HL-60 (cell line): ENCODE data around the gene CHFR.

Source experiments
- DNase-seq, 2 experiments: peaks; one replicate each; pipeline ENCODE4 v3.0.0-alpha.2; 2010 to 2020; ENCODE audit warnings: low read depth in 1 of 2, low spot score in 1 of 2
- H3K27ac ChIP-seq: fragments of 250-450 bp; sonication (Bioruptor Pico); replicated peaks from 2 replicates; pipeline ENCODE4 v1.5.1; 2020; ENCODE audit warnings: mild to moderate bottlenecking, moderate library complexity
- H3K27me3 ChIP-seq: fragments of 250-450 bp; sonication (Bioruptor Pico); 2 replicates; pipeline ENCODE4 v1.5.1; 2021; ENCODE audit warnings: mild to moderate bottlenecking, moderate library complexity; ENCODE audit not compliant: insufficient read depth, poor library complexity, severe bottlenecking
- H3K4me3 ChIP-seq: replicated peaks from 2 replicates; pipeline ENCODE4 v1.5.1; 2011; ENCODE audit warnings: mild to moderate bottlenecking, control low read depth, low read length; ENCODE audit not compliant: insufficient read depth
- GABPA ChIP-seq: IDR thresholded peaks from 2 replicates; pipeline ENCODE4 v1.6.1; 2012; ENCODE audit warnings: low read depth
- POLR2AphosphoS5 ChIP-seq: IDR thresholded peaks from 2 replicates; pipeline ENCODE4 v1.6.1; 2012; ENCODE audit warnings: low read depth
- SPI1 ChIP-seq: IDR thresholded peaks from 2 replicates; pipeline ENCODE4 v1.6.1; 2012; ENCODE audit warnings: low read depth, mild to moderate bottlenecking, borderline replicate concordance
- TF ChIP-seq, protein P1 (sequence below): IDR thresholded peaks from 2 replicates; pipeline ENCODE4 v1.6.1; 2012; ENCODE audit warnings: low read depth; ENCODE audit not compliant: insufficient replicate concordance
- TF ChIP-seq, protein P2 (sequence below): IDR thresholded peaks from one replicate; pipeline ENCODE4 v1.5.1; 2011; ENCODE audit warnings: low read length, control low read depth, inconsistent platforms; ENCODE audit not compliant: insufficient read depth

Gene CHFR

DNA sequence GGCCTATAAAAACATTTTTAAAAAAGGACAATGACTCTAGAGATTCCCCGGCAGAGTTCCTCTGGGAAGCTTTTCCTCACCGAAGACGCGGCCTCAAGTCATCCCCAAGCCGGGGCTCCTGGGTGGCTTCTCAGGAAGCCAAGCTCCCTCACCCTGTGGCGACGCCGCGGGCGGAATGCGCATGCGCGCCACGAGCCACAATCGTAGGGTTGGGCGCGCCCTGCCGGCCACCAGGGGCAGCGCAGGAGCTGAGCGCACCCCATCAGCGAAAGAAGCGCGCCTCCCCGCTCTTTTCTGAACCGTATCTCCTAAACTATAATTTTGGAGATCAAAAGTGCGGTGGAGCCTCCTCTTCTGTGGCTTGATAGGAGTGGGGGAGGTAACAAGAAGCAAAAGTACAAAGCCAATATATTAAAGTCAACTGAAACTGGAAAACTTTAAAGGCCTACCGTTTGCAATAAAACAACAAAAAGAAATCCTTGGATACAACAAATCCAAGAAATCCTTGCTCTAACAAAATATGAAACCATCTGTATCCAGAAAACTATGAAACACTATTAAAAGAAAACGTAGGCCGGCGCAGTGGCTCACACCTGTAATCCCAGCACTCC is 17.4 kb upstream of the CHFR start:
- Histone ChIP-seq H3K4me3 (no peak overlapping the region), H3K27me3 (peaks cover 5% of the 10 kb centered on the region), H3K27ac (no peak overlapping the region)
- TF ChIP-seq SPI1 (no peak), GABPA (no peak), POLR2AphosphoS5 (no peak)
- TF ChIP-seq, protein P1, sequence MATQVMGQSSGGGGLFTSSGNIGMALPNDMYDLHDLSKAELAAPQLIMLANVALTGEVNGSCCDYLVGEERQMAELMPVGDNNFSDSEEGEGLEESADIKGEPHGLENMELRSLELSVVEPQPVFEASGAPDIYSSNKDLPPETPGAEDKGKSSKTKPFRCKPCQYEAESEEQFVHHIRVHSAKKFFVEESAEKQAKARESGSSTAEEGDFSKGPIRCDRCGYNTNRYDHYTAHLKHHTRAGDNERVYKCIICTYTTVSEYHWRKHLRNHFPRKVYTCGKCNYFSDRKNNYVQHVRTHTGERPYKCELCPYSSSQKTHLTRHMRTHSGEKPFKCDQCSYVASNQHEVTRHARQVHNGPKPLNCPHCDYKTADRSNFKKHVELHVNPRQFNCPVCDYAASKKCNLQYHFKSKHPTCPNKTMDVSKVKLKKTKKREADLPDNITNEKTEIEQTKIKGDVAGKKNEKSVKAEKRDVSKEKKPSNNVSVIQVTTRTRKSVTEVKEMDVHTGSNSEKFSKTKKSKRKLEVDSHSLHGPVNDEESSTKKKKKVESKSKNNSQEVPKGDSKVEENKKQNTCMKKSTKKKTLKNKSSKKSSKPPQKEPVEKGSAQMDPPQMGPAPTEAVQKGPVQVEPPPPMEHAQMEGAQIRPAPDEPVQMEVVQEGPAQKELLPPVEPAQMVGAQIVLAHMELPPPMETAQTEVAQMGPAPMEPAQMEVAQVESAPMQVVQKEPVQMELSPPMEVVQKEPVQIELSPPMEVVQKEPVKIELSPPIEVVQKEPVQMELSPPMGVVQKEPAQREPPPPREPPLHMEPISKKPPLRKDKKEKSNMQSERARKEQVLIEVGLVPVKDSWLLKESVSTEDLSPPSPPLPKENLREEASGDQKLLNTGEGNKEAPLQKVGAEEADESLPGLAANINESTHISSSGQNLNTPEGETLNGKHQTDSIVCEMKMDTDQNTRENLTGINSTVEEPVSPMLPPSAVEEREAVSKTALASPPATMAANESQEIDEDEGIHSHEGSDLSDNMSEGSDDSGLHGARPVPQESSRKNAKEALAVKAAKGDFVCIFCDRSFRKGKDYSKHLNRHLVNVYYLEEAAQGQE, result no peak
- TF ChIP-seq, protein P2, sequence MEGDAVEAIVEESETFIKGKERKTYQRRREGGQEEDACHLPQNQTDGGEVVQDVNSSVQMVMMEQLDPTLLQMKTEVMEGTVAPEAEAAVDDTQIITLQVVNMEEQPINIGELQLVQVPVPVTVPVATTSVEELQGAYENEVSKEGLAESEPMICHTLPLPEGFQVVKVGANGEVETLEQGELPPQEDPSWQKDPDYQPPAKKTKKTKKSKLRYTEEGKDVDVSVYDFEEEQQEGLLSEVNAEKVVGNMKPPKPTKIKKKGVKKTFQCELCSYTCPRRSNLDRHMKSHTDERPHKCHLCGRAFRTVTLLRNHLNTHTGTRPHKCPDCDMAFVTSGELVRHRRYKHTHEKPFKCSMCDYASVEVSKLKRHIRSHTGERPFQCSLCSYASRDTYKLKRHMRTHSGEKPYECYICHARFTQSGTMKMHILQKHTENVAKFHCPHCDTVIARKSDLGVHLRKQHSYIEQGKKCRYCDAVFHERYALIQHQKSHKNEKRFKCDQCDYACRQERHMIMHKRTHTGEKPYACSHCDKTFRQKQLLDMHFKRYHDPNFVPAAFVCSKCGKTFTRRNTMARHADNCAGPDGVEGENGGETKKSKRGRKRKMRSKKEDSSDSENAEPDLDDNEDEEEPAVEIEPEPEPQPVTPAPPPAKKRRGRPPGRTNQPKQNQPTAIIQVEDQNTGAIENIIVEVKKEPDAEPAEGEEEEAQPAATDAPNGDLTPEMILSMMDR, result no peak
- no peak for DNase-seq

DNA sequence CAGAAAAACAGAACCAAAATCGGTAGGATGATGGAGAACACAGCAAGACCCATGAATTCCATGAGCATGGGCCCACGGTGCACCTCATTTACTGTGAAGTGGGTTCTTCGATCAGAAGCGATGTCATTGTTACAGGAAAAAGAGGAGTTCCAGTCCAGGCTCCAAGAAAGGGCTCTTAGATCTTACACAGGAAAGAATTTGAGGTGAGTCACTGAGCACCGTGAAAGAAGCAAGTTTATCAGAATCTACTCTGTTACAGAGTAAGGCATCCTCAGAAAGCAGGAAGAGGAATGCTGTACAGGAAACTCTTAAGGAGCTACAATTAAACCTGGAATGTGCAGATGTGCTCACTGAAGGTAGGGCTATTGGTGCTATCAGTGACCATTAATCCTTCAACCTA is 11.6 kb upstream of the CHFR start:
- no peak overlapping the region for H3K4me3 ChIP-seq
- no peak for DNase-seq
- no peak overlapping the region for H3K27ac ChIP-seq
- H3K27me3 ChIP-seq, result no peaks in the 10 kb centered on the region
- TF ChIP-seq POLR2AphosphoS5, result no peak
- TF ChIP-seq, protein P1, result no peak
- no peak for TF ChIP-seq GABPA
- no peak for TF ChIP-seq SPI1

DNA sequence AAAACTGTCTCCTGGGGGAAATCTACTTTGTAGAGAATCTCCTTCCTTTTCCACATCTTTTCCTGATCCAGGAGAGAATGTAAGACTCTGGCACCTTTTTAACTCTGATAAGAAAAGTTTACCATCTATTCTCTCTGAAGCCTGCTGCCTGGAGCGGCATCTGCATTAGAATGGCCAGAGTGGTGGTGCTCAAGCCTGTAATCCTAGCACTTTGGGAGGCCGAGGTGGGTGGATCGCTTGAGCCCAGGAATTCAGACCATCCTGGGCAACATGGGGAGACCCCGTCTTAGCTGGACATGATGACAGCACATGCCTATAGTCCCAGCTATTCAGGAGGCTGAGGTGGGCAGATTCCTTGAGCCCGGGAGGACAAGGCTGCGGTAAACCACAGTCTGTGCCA is 1.4 kb upstream of the CHFR start:
- DNase-seq, result no peak
- Histone ChIP-seq H3K27ac (no peak overlapping the region), H3K4me3 (no peak overlapping the region), H3K27me3 (no peaks in the 10 kb centered on the region)
- TF ChIP-seq POLR2AphosphoS5 (no peak), GABPA (no peak), SPI1 (no peak)
- TF ChIP-seq, protein P1, result no peak
- TF ChIP-seq, protein P2, result no peak
